Uterus (tissue), 4 donors: Measurements from ENCODE around the gene MICAL3. TPM values are rescaled to one million over a fixed set of nuclear protein-coding genes. Genes with fewer than 3 reads are reported as not detected.
A peak's percentile ranks its signal among the peaks of the same experiment; 100 is the strongest.

Experiments used
- DNase-seq, 2 donors: peaks; one replicate each; pipeline ENCODE4 v3.0.0-alpha.2; 2019 to 2020
- H3K27ac ChIP-seq, 2 donors: fragments of 200-600 bp; sonication (generic); 1 replicate in 1 of 2; 2 replicates in 1 of 2; pipeline ENCODE4 v1.5.1; 2016 to 2018
- H3K27me3 ChIP-seq, 2 donors: fragments of 200-600 bp; sonication (generic); one replicate each; pipeline ENCODE4 v1.5.1; 2018 to 2019; ENCODE audit warnings: control low read depth in 1 of 2
- H3K36me3 ChIP-seq, 2 donors: fragments of 200-600 bp; sonication (generic); one replicate each; pipeline ENCODE4 v1.5.1; 2019; ENCODE audit warnings: control low read depth in 1 of 2
- H3K4me1 ChIP-seq, 2 donors: fragments of 200-600 bp; sonication (generic); one replicate each; pipeline ENCODE4 v1.5.1; 2018 to 2019; ENCODE audit warnings: control low read depth in 1 of 2
- H3K4me3 ChIP-seq, 2 donors: fragments of 200-600 bp; sonication (generic); 1 replicate in 1 of 2; 2 replicates in 1 of 2; pipeline ENCODE4 v1.5.1; 2018 to 2019; ENCODE audit warnings: mild to moderate bottlenecking in 1 of 2
- H3K9me3 ChIP-seq, 2 donors: fragments of 200-600 bp; sonication (generic); one replicate each; pipeline ENCODE4 v1.5.1; 2019; ENCODE audit warnings: control low read depth in 1 of 2
- POLR2A ChIP-seq, 2 donors: fragments of 450-650 bp; IDR thresholded peaks; one replicate each; pipeline ENCODE4 v1.6.1; 2016; ENCODE audit warnings: antibody characterized with exemption in 2 of 2, mild to moderate bottlenecking in 1 of 2, moderate library complexity in 1 of 2
- intact Hi-C: fragments of 100-400 bp; cut with DNase I; formaldehyde crosslinking; loops from one replicate; pipeline ENCODE4 v1.15.1; 2023; ENCODE audit warnings: low total_unique reads
- total RNA-seq, 4 donors: library from RNA; depleted of rRNA in 3 of 4; stranded (reverse); fragments of >200 nt in 3 of 4; gene quantifications; one replicate each; pipeline versions ENCODE4 v1.1.0 to v1.2.4, GENCODE V29; 2014 to 2023
- TF ChIP-seq, protein P1 (sequence below), 4 experiments: fragments of 200-600 bp in 2 of 4; fragments of 450-650 bp in 2 of 4; sonication (generic) in 2 of 4; IDR thresholded peaks; one replicate each; pipeline ENCODE4 v1.5.1; 2016 to 2019; ENCODE audit warnings: antibody characterized with exemption in 4 of 4, mild to moderate bottlenecking in 2 of 4, moderate library complexity in 1 of 4
- donor health status: DM: yes; HTN: yes; CAD: no.

MICAL3 gene
- total RNA-seq, 4 donors from 2014 or later, result 13.5 to 167 (median 47.2) TPM

GRCh38 chr22:17916226-17916889 lies 108.0 kb downstream of the MICAL3 start:
- DNase-seq, result peak in 1 of 2 donors; percentile 11
- Histone ChIP-seq H3K27me3 (no peaks in the 10 kb centered on the region), H3K4me3 (no peak overlapping the region), H3K9me3 (no peaks in the 10 kb centered on the region), H3K27ac (no peak overlapping the region), H3K36me3 (no peaks in the 10 kb centered on the region), H3K4me1 (peaks cover 0 to 13% of the 10 kb centered on the region in 2 donors)
- TF ChIP-seq, protein P1, sequence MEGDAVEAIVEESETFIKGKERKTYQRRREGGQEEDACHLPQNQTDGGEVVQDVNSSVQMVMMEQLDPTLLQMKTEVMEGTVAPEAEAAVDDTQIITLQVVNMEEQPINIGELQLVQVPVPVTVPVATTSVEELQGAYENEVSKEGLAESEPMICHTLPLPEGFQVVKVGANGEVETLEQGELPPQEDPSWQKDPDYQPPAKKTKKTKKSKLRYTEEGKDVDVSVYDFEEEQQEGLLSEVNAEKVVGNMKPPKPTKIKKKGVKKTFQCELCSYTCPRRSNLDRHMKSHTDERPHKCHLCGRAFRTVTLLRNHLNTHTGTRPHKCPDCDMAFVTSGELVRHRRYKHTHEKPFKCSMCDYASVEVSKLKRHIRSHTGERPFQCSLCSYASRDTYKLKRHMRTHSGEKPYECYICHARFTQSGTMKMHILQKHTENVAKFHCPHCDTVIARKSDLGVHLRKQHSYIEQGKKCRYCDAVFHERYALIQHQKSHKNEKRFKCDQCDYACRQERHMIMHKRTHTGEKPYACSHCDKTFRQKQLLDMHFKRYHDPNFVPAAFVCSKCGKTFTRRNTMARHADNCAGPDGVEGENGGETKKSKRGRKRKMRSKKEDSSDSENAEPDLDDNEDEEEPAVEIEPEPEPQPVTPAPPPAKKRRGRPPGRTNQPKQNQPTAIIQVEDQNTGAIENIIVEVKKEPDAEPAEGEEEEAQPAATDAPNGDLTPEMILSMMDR (IDR thresholded peaks at IDR 0.05), result no peak
- TF ChIP-seq POLR2A (IDR thresholded peaks at IDR 0.05), result no peak
- intact Hi-C loops, result no loop called here

DNA sequence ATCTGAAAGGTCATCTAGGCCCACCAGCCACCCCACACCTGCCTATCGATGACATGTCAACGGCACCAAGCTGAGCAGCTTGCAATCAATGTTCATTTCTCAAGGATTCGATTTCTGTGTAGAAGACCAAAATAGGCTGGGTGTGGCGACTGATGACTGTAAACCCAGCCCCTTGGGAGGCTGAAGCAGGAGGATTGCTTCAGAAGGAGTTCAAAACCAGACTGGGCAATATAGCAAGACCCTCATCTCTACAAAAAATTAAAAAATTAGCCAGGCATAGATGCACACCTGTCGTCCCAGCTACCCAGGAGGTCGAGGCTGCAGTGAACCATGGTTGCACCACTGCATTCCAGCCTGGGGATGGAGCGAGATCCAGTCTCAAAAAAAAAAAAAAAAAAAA lies 108.7 kb downstream of the MICAL3 start:
- TF ChIP-seq, protein P1 (IDR thresholded peaks at IDR 0.05), result no peak
- no peak for TF ChIP-seq POLR2A (IDR thresholded peaks at IDR 0.05)
- Histone ChIP-seq H3K9me3 (no peaks in the 10 kb centered on the region), H3K4me3 (no peak overlapping the region), H3K4me1 (peaks cover 0 to 13% of the 10 kb centered on the region in 2 donors), H3K27ac (no peak overlapping the region), H3K36me3 (no peaks in the 10 kb centered on the region), H3K27me3 (no peaks in the 10 kb centered on the region)
- DNase-seq, result no peak
- intact Hi-C loops, result no loop called here

DNA sequence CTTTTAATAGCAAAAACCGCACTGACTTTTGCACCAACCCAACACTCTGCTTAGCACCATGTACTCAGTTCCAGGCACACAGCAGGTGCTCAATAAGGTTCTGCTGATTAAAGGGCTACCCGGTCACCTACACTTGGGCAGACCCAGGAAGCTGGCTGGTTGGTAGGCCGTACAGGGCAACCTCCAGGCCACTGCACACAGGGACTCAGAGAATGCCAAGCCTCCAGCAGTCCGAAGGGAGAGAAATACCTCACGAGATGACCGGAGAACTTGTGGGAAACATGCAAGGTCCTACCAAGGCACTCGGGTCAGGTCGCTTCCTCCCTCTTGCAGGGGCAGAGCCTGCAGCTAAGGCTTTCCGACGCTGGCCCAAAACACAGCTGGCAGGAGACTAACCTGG lies 109.2 kb downstream of the MICAL3 start:
- TF ChIP-seq, protein P1 (IDR thresholded peaks at IDR 0.05), result no peak
- TF ChIP-seq POLR2A (IDR thresholded peaks at IDR 0.05), result no peak

GRCh38 chr22:17914474-17914873 lies 109.9 kb downstream of the MICAL3 start:
- H3K36me3 ChIP-seq, result no peaks in the 10 kb centered on the region
- DNase-seq, result no peak
- H3K4me1 ChIP-seq, result peaks cover 0 to 17% of the 10 kb centered on the region in 2 donors
- no peak overlapping the region for H3K4me3 ChIP-seq
- no peaks in the 10 kb centered on the region for H3K9me3 ChIP-seq
- TF ChIP-seq, protein P1 (IDR thresholded peaks at IDR 0.05), result no peak
- TF ChIP-seq POLR2A (IDR thresholded peaks at IDR 0.05), result no peak
- H3K27me3 ChIP-seq, result no peaks in the 10 kb centered on the region
- H3K27ac ChIP-seq, result no peak overlapping the region
- intact Hi-C loops, result no loop called here

More for the DNA sequence above, 109.2 kb downstream of the MICAL3 start:
- Histone ChIP-seq H3K4me1 (peaks cover 0 to 16% of the 10 kb centered on the region in 2 donors), H3K9me3 (no peaks in the 10 kb centered on the region), H3K27ac (no peak overlapping the region), H3K4me3 (no peak overlapping the region), H3K27me3 (no peaks in the 10 kb centered on the region), H3K36me3 (no peaks in the 10 kb centered on the region)
- intact Hi-C loops, result no loop called here
- peak in 1 of 2 donors; percentile 12 for DNase-seq

DNA sequence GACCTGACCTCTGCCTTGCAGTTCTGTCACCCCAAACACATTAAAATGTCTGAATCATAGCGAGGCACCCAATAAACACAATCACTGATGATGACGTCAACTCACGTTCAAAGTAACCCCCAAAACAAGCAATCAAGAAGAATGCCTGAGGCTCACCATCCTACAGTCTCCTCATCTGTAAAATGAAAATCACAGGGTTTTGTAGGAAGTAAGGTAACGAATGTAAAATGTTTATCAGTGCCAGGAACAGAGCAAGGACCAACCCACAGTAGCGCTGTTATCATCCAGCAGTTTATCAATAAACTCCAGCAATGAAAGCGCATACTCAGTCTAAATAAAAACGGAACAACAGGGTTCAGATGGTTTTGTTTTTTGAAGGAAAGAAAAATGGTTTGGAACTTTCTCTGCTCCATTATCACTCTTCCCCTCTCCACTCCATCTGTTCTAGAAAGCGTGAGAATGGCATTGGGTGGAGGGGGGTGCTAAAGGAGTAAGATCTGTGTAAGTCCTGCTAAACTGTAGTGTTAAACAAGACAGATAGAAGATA lies 110.5 kb downstream of the MICAL3 start:
- Histone ChIP-seq H3K27me3 (no peaks in the 10 kb centered on the region), H3K4me1 (peaks cover 0 to 17% of the 10 kb centered on the region in 2 donors), H3K4me3 (no peak overlapping the region), H3K36me3 (no peaks in the 10 kb centered on the region), H3K9me3 (no peaks in the 10 kb centered on the region), H3K27ac (no peak overlapping the region)
- no peak for DNase-seq
- TF ChIP-seq, protein P1 (IDR thresholded peaks at IDR 0.05), result no peak
- no peak for TF ChIP-seq POLR2A (IDR thresholded peaks at IDR 0.05)
- intact Hi-C loops, result no loop called here
